T-helper 2 cell (primary cell): ENCODE measurements around the gene PPHLN1.

Experiments
- DNase-seq, 5 experiments: peaks; one replicate each; pipeline versions ENCODE4 v3.0.0 to v3.0.0-alpha.2; 2012 to 2022

PPHLN1 gene

DNA sequence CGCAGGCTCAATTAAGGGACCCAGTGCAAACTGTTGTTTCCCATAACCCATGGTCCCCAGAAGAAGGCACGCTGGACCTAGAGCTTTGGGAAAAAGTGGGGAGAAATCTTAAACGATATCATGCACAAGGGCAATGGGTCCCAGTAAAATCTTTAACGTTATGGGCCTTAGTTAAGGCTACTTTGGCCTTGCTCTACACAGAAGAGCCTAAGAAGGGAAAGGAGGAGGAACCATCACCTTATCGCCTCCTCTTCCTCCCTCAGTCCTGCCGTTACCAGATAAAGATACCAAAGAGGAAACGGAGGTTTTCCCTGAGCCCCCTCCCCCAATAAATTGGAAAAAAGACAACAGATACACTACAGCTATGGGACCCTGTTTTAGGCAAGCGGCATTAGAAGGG lies 116.9 kb downstream of the PPHLN1 start:
- no peak for DNase-seq

DNA sequence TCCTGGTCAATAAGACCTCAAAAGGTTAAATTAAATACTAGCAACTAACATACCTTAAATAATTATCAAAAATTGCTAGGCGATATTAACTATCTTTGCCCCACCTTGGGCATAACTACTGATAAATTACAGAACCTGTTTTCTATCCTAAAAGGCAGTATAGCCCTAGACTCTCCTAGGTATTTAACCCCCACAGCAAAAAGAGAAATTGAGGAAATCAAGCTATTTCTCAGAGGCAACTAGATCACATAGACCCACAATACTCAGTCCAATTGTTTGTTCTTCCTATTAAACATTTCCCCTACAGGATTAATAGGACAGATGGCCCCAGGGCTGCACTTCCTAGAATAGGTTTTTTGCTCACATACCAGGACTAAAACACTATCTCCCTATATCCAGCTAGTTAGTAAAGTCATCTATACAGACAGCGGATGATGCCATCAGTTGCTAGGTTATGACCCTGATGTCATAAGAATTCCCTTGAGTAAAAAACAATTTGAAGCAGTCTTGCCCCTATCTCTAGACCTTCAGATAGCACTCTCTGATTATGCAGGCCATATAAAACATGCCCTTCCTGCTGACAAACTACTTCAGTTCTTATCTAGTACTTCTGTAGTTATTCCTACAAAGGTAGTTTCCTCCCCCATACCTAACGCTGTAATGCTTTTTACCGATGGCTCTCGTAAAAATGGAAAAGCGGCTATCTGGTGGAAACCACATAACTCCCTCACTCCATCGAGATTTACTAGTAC lies 118.4 kb downstream of the PPHLN1 start:
- DNase-seq = no peak

DNA sequence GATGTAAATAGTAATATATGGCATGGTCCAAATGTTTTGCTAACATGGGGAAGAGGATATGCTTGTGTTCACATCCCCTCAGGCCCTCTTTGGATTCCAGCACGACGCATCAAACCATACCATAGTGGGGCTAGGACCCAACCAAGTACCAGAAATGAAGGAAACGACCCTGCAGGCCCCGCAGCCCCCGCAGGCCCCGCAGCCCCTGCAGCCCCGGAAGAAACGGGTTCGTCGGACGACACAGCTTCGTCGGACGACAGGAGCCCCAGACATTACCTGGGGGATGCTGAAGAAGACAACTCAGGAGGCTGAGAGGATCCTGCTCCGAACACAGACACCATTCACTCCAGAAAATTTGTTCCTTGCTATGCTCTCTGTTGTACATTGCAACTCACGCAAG lies 119.9 kb downstream of the PPHLN1 start:
- DNase-seq = no peak

DNA sequence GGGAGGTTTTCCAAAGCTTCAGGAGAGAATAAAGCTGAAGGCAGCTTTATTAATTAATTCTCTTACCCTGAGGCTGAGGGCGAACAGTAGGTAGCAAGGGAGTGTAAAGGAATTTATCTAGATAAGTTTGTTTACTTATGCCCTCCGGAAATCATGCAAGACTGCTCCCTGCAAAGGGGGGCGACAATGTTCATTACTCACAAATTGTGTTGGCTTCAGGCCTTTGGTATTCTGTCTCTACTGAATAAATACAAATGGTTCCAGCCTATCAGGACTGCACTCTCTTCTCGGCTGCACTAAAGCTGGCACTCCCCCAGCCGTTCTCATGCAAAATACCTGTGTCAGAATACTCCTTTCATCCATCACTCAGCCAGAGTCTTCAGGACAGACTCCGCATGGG lies 120.8 kb downstream of the PPHLN1 start:
- no peak for DNase-seq

DNA sequence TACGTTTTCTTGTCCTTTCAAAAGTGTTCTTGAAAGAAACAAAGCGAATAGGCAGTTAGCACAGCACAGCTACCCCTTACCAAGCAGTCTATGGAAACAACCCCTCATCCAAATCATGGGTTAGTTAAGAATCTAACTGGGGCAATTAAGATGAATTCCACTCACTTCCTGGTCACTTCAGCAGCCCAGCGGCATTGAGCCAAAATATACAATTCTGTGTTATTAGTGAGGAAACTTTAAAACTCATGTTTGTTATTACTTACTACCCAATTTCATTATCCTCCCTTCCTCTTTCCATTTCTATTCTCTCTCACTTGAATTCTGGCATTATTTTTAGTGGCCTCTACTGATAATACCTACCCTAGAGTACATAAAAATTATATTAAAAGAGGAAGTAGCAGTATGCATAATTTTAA lies 121.4 kb downstream of the PPHLN1 start:
- DNase-seq = no peak

DNA sequence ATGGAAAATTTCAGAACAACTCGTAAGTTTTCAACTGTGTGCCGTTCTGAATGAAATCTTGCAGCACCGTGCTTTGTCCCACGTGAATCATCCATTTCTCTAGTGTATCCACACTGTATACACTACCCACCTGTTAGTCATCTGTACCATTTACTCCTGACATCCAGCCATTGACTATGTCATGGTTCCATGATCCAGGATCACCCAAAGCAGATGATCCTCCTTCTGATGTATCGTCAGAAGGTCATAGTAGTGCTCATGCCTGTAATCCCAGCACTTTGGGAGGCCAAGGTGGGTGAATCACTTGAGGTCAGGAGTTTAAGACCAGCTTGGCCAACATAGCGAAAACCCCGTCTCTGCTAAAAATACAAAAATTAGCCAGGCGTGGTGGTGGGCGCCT lies 122.9 kb downstream of the PPHLN1 start:
- no peak for DNase-seq

DNA sequence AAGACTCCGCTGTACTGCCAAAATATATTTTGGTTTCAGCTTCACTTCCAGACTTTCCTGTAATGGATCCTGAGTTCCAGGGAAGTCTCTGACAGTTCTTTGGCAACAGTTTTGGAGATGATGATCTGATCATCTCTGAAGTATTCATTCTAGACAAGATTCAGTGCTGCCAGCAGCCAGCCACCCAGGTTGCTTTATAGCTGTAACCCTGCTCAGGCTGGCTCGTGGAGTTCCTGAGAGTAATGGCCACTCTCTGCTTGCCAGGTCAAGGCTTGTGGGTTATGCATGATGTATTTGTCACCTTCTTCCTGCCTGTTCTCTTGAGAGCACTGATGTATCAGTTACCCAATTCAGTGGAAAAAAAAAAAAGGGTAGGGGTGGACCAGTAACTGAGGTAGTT lies 124.3 kb downstream of the PPHLN1 start:
- DNase-seq = no peak

DNA sequence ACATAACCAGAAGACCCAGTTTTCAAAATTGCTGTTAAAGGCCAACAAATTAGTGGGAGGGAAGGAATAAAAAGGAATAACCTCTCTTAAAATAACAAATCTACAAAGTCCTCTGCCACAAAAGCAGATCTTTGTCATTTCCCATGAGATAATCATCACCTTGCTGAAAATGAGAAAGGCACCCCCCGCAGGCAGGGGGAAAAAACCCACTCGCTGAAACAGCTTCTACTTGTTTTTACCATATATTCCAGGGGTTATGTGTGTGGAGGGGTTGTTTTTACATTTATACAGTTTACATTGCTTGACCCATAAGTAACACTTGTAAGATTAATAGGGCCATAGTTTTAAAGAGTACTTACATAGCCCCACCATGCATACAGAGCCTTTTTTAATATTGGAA lies 132.6 kb downstream of the PPHLN1 start:
- DNase-seq = no peak

DNA sequence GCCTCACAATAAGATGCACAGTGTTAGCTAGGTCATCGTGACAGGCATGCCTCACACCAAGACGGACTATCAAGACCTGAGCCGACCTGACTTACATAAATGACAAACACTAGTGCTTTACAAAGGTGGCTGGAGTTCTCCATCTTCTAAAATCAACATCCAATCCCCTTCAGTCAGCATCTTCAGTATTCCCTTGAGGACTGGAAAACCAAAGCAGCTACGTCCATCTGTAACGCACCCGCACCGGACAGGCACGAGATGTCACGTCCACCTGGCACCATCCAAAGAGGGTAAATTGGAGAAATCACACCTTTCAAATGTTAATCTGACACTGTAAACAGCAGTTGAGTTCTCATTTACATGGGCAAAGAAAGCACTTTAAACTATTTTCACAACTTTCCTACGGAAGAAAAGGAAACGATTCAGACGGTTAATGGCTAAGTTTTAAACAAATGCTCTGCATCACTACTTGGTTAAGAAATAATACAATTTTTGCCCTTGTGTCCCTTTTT lies 133.4 kb downstream of the PPHLN1 start:
- DNase-seq = no peak

DNA sequence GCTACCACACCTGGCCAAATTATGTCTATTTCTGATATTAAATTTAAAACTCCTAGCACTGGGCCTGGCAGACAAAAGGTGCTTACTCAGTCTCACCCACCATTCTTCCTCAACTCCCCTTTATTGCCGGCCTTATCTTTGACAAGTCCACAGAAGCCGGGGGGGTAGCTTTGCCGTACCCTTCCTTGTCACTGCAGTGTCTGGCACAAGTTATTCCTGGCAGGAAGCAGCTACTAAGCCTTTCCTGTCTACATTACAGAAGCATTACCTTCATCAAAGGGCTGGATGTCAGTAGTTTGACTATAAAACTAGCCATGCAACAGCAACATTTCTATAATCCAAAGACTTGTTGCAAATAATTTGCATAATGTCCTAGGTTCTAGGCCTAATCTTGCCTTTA lies 136.5 kb downstream of the PPHLN1 start:
- no peak for DNase-seq

DNA sequence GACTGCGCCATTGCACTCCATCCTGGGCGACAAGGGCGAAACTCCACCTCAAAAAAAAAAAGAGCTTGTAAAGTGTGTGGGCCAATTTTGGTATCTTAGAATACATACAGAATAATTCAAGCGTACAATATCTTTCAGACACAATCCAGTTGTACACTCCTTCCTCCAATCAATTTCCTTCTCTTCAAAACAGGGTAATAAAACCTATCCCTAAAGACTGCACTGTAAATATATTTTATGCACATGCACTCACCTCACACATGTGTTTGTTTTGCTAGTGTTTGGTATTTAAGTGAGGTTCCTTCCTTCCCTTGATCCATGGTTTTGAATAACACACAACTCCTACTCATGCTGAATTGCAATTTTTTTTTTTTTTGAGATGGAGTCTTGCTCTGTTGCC lies 137.7 kb downstream of the PPHLN1 start:
- DNase-seq = no peak

DNA sequence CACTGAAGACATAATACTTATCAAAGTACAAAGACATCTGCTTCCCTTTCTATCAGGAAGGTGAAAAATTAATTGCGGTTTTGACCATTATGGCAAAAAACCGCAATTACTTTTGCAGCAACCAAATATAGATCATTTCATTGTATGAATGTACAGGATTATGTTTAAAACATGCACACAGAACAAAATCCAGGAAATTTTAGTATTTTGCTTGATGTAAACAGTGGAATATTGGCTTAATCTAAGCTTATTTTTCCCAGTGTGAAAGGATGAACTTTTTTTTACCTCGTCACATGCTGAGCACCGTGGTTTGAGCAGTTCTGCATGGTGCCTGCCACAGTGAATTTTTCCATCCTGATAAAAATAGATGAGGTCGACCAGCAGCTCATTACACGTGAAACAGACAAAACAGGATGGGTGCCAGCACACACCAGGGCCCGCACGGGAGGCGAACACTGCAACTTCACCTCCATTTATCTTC lies 142.4 kb downstream of the PPHLN1 start:
- peak in 1 of 5 experiments; percentile 14 for DNase-seq

DNA sequence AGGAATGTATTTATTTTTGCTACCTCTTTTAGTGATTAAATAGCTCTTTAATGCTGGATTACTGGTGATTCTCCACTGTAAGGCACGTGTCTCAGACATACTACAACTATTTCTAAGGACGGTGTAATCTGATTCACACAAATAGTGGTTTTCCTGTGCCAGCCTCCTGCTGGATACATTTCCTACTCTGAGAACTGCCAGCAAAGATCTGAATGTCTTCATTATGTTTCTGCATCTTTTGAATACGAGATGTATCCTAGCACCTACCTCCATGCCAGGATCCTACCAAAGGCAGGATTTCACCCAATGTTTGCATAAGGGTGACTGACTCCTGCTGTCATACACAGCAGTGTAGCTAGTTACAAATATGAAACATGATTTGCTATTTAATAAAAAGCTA lies 143.0 kb downstream of the PPHLN1 start:
- no peak for DNase-seq

DNA sequence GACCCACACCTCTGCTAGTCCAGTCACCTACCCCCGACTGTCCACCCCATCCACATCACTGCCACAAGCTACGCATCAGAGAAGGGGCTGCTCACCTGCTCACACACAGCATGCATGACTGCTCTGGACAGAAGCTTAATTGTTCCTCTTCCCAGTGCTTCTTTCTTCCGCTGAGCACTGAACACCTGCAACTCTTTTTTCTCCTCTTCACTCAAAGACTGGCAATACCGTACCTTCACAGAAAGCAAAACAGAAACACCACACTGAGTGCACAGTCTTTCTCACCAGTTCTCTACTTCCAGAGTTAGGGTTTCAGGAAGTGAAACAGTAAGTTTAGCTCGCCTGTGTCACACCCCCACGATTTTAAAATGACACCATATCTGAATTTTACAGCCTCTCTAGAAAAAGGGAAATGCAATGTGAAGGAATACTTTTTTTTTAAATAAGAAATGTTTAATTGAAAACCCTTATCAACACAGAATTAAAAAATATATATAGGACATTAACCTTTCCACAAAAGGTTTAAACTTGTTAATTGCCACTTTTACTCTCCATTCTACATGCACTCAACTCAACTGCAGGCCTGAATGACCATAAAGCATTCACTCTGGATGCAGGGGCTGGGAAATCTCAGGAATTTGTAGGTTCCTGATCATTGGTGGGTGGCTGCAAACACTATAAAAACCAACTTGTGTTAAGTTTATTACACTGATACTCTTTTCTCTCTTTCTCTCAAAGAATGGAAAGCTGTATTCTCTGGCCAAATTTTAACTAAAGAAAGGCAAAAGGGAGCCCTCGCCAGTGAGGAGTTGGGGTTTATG lies 143.6 kb downstream of the PPHLN1 start:
- peak in 1 of 5 experiments; percentile 38 for DNase-seq

DNA sequence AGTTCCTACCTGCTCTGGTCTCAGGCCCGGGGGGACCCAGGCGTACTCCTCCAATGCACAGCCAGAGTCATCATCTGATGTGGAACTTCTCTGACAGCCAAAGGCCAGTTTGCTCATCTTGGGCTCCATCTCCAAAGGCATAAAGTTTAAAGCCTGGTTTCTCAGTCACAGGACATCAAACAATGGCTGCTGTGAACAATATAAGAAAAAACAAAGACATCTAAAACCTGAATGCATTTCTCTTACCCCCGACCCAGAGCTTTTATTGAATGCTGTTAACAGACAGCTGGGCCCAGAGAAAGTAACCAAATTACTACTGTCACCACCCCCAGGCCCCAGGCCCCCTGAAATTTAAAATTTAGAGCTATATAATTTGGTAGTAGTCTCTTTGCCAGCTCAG lies 146.4 kb downstream of the PPHLN1 start:
- DNase-seq = no peak

DNA sequence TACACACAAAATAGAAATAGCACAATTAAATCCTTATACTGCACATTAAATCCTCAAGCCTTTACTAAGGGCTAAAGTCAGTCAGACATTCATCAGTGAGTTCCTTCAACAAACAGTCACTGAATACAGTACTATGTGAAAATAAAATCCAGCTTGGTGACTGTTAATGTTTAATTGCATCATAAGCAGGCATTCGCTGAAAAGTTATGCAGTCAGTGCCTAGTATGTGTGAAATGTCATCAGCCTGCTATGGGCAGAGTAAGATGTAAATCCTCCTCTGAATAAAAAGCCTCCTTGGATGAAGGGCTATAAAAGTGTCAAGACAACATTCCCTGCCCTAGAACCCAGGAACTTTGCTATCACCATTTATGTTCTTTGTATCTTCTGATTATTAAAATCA lies 147.2 kb downstream of the PPHLN1 start:
- no peak for DNase-seq

DNA sequence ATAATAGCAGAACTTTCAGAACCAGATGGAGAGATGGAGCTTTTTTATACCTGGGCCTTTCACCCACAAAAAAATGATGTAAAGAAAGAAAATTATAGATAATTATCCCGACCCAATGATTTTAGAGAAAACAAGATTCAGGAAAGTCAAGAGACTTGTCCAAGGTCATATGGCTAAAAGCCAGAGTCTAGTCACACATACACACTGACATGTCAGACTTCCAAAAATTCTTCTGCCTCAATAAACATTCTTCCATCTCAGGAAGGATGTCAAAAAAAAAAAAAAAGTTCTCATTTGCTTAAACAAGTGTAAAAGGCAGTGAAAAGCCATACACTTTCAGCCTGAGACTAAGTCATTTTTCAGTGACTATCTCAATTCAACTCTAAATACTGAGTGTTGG lies 147.6 kb downstream of the PPHLN1 start:
- DNase-seq = no peak

DNA sequence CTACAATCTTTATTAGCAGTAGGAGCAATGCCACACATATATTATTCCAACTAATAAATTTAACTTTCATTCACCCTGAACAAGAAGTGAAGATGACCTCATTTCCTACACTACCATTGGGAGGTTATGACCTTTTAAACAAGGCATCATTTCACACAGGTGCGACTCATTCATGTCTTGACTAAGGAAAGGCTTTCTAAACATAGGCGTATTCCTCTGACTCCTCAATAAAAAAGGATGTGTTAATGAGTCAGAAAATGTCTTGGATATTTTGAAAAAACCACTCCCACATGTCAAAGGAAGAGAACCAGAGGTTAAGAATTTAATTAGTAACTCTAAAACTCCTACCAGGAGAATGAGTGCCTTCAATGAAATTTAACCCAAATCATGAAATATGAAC lies 148.4 kb downstream of the PPHLN1 start:
- DNase-seq = no peak

DNA sequence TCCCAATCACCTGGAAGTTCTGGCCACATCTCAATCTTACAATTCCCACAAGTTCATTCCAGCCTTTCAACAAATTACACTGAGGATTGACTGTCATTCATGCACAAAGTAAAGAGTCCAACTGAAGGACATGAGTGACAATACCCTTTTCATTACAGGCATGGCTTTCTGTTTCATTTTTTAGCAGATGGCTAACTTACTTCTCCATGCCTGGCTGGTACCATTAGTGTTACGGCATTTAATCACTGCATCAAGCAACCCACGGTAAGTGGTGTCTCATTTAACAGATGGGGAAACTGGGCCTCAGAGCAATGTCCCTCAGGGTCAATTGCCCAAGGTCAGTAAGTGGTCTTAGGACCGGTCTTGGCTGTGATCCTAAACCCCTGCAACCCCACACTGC lies 149.1 kb downstream of the PPHLN1 start:
- no peak for DNase-seq

DNA sequence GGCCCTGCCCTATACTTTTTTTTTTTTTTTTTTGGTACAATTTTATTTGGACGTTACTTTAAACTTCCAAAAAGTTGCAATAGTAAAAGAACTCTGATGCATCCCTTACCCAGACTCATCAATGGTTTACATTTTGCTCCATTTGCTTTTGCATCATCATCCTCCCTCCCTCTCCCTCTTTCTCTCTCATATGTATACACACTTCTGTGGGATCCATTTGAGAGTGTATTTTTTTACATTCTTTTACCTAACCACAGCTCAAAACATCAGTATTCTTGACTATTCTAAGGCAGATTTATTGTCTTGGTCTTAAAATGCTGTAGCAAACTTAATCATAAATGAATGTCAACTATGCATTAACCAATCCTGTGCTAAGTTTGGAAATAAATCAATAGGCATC lies 152.0 kb downstream of the PPHLN1 start:
- DNase-seq = no peak

DNA sequence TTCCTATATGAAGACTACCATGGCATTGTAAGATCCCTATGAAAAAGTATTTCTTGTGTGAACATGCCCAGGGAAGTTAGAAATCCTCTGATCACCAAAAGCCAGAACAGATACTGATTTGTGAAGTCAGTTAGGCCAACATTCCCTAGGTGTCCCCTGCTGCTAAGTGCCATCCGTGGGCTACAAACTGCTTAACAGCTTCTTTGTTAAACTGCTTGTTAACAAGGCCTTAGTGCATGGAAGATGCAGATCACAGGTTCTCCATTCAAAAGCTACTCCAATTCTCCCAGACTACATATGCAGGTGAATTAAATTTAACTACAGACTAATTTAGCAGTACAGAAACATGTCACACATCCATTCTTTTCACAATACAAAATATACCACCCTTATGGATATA lies 155.4 kb downstream of the PPHLN1 start:
- no peak for DNase-seq

DNA sequence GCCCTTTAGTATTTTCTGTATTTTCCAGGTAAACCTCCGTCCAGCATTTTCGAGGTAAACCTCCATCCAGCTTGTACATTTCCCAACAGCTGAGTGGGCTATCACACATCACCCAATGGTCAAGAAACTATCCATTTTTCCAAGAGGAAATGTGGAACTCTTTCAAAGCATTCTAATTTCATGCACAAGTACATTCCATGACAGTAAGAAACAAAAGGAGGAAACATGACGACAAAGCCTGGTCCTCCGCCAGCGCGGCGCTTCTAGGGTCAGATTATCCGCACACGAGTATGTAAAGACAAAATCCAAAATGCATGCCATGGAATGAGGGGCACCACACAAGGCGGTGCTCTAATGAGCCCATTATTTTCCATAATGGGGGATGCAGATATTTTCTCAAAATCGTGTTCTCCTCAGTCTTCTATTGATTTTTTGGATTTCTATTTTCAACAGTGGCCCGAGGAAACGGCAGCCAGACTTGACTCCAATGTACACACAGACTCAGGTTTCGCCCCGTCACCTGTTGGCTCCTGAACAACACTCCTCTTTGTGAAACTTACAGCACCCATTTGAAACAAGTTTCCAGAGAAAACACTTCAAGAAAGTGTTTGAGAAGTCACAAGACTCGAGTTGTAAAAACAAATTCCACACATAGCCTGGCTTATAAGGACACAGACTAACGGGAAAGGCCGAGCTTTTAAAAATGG lies 156.2 kb downstream of the PPHLN1 start:
- DNase-seq = no peak
